K562 (cell line): Measurements from ENCODE around the gene AP2M1. TPM values are rescaled to one million over a fixed set of nuclear protein-coding genes. Genes with fewer than 3 reads are reported as not detected.

Experiments used
- BACH1 ChIP-seq: fragments of 200-800 bp; sonication (Bioruptor generic); IDR thresholded peaks from 2 replicates; pipeline ENCODE4 v1.6.1; 2016; ENCODE audit warnings: missing genetic modification characterization, missing compliant biosample characterization
- CBX3 ChIP-seq, 2 experiments: IDR thresholded peaks; 1 replicate in 1 of 2; 2 replicates in 1 of 2; pipeline ENCODE4 v1.6.1; 2012; ENCODE audit warnings: inconsistent platforms in 2 of 2, low read length in 2 of 2, borderline replicate concordance in 1 of 2, control low read depth in 1 of 2
- CHD4 ChIP-seq: fragments of 200-600 bp; sonication (generic); IDR thresholded peaks from 3 replicates; pipeline ENCODE4 v1.6.1; 2012; ENCODE audit warnings: low read depth, mild to moderate bottlenecking, mixed read lengths, low read length, inconsistent platforms; ENCODE audit not compliant: insufficient read depth, insufficient replicate concordance, poor library complexity, severe bottlenecking
- ETV5 ChIP-seq: sonication (generic); formaldehyde crosslinking; IDR thresholded peaks from 2 replicates; pipeline ENCODE4 v1.4.0; 2020; ENCODE audit warnings: low read depth, mild to moderate bottlenecking, missing genetic modification reagents
- LCOR ChIP-seq: sonication (generic); formaldehyde crosslinking; IDR thresholded peaks from 2 replicates; pipeline ENCODE4 v1.8.0; 2022; ENCODE audit warnings: mild to moderate bottlenecking, missing genetic modification reagents
- MBD2 ChIP-seq: sonication (generic); IDR thresholded peaks from 2 replicates; pipeline ENCODE4 v1.6.1; 2016; ENCODE audit warnings: low read depth, borderline replicate concordance
- RB1 ChIP-seq: fragments of 450-650 bp; IDR thresholded peaks from 2 replicates; pipeline ENCODE4 v1.6.1; 2017; ENCODE audit warnings: low read depth, mild to moderate bottlenecking
- STAT5A ChIP-seq: IDR thresholded peaks from 2 replicates; pipeline ENCODE4 v1.6.1; 2012; ENCODE audit warnings: low read length, inconsistent platforms, borderline replicate concordance
- ZNF124 ChIP-seq: sonication (generic); formaldehyde crosslinking; IDR thresholded peaks from 2 replicates; pipeline ENCODE4 v1.8.1; 2022; ENCODE audit warnings: missing genetic modification reagents
- polyA plus RNA-seq, 8 experiments: library from polyadenylated mRNA; depleted of rRNA in 4 of 8; stranded (reverse) in 5 of 8; unstranded in 3 of 8; fragments of >200 nt; fragmentation: Nextera tagmentation in 2 of 8; fragmentation: Illumina TruSeq in 1 of 8; extraction: Ambion mirVana in 2 of 8; extraction: Trizol in 1 of 8; gene quantifications; 2 replicates each; pipeline versions ENCODE4 v1.2.1 to v1.2.3, GENCODE V29; 2011 to 2014; ENCODE audit warnings: inconsistent platforms in 1 of 8, missing spikeins in 1 of 8
- total RNA-seq, 7 experiments: library from RNA; depleted of rRNA in 6 of 7; stranded (reverse); fragments of >200 nt in 6 of 7; fragmentation: Illumina TruSeq in 2 of 7; extraction: Trizol in 2 of 7; gene quantifications; 2 replicates each; pipeline versions ENCODE4 v1.2.1 to v1.2.3, GENCODE V29; 2011 to 2021; ENCODE audit warnings: low replicate concordance in 1 of 7
- TF ChIP-seq, protein P1 (sequence below): fragments of 450-650 bp; IDR thresholded peaks from one replicate; pipeline ENCODE4 v1.6.1; 2018; ENCODE audit warnings: mild to moderate bottlenecking, moderate library complexity; ENCODE audit not compliant: partially characterized antibody
- TF ChIP-seq, protein P2 (sequence below): IDR thresholded peaks from 2 replicates; pipeline ENCODE4 v1.6.1; 2011; ENCODE audit warnings: borderline replicate concordance, low read depth, mild to moderate bottlenecking, moderate library complexity, low read length; ENCODE audit not compliant: insufficient read depth, poor library complexity, severe bottlenecking
- TF ChIP-seq, protein P3 (sequence below): fragments of 450-650 bp; formaldehyde crosslinking; IDR thresholded peaks from 2 replicates; pipeline ENCODE4 v1.4.0; 2020; ENCODE audit warnings: mild to moderate bottlenecking, moderate library complexity
- TF ChIP-seq, protein P4 (sequence below): fragments of 200-800 bp; sonication (Bioruptor generic); IDR thresholded peaks from 2 replicates; pipeline ENCODE4 v1.6.1; 2017; ENCODE audit warnings: missing genetic modification characterization, missing compliant biosample characterization

Gene AP2M1
- total and polyA plus RNA-seq, 9 of the 15 experiments (the other 6 are each of a cell fraction or from before 2014, with no cell fraction given): 118 to 505 (median 296) TPM

DNA sequence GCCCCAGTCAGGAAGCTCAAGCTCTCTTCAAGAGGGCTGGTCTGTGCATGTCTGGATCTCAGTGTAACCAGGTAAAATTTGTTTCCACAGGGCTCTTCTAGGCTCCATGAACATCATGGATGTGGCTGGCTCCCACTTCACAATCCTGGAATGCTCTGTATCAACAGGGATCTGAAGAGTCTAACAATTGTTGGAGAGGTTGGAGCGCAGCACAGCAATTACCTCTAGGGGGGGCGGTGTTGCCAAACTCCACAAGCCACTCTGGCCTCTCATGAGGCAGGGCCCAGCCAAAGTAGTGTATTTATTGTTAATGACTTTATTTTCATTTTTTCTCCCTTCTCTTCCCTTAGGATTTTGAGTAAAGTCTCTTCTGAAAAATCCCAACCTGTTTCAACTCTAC lies 45.6 kb upstream of the AP2M1 start (continued):
- TF ChIP-seq, protein P1, sequence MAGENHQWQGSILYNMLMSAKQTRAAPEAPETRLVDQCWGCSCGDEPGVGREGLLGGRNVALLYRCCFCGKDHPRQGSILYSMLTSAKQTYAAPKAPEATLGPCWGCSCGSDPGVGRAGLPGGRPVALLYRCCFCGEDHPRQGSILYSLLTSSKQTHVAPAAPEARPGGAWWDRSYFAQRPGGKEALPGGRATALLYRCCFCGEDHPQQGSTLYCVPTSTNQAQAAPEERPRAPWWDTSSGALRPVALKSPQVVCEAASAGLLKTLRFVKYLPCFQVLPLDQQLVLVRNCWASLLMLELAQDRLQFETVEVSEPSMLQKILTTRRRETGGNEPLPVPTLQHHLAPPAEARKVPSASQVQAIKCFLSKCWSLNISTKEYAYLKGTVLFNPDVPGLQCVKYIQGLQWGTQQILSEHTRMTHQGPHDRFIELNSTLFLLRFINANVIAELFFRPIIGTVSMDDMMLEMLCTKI: no peak
- TF ChIP-seq CHD4 (no peak), BACH1 (tag) (no peak), ZNF124 (CRISPR knock-in tag) (no peak), MBD2 (no peak), CBX3 (IDR thresholded peaks at IDR 0.05; ENCODE audit: borderline replicate concordance in 1 of 2, low read length in 2 of 2) (no peak), LCOR (CRISPR knock-in tag) (0 out of 2 replicates have a peak, but pooled peaks have one; percentile 21), RB1 (0 out of 2 replicates have a peak, but pooled peaks have one; percentile 19), STAT5A (no peak), ETV5 (CRISPR knock-in tag) (no peak)
- TF ChIP-seq, protein P2, sequence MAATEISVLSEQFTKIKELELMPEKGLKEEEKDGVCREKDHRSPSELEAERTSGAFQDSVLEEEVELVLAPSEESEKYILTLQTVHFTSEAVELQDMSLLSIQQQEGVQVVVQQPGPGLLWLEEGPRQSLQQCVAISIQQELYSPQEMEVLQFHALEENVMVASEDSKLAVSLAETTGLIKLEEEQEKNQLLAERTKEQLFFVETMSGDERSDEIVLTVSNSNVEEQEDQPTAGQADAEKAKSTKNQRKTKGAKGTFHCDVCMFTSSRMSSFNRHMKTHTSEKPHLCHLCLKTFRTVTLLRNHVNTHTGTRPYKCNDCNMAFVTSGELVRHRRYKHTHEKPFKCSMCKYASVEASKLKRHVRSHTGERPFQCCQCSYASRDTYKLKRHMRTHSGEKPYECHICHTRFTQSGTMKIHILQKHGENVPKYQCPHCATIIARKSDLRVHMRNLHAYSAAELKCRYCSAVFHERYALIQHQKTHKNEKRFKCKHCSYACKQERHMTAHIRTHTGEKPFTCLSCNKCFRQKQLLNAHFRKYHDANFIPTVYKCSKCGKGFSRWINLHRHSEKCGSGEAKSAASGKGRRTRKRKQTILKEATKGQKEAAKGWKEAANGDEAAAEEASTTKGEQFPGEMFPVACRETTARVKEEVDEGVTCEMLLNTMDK: no peak
- TF ChIP-seq, protein P3, sequence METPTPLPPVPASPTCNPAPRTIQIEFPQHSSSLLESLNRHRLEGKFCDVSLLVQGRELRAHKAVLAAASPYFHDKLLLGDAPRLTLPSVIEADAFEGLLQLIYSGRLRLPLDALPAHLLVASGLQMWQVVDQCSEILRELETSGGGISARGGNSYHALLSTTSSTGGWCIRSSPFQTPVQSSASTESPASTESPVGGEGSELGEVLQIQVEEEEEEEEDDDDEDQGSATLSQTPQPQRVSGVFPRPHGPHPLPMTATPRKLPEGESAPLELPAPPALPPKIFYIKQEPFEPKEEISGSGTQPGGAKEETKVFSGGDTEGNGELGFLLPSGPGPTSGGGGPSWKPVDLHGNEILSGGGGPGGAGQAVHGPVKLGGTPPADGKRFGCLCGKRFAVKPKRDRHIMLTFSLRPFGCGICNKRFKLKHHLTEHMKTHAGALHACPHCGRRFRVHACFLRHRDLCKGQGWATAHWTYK: no peak
- TF ChIP-seq, protein P4, sequence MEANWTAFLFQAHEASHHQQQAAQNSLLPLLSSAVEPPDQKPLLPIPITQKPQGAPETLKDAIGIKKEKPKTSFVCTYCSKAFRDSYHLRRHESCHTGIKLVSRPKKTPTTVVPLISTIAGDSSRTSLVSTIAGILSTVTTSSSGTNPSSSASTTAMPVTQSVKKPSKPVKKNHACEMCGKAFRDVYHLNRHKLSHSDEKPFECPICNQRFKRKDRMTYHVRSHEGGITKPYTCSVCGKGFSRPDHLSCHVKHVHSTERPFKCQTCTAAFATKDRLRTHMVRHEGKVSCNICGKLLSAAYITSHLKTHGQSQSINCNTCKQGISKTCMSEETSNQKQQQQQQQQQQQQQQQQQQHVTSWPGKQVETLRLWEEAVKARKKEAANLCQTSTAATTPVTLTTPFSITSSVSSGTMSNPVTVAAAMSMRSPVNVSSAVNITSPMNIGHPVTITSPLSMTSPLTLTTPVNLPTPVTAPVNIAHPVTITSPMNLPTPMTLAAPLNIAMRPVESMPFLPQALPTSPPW (CRISPR knock-in tag): no peak
